ENCODE results near the gene GSDME.
"Not testable (repeated sequence)": the region's sequence is repeated elsewhere in the genome, so short reads cannot be mapped to it uniquely, and the experiment has no call there.

GSDME gene
- 0 to 2.4 (median 0.48) reads per million in 9 experiments for total RNA-seq

GRCh38 chr7:24757353-24758275 lies at the start of gene GSDME:
GSDME (minus strand) TSS chr7:24757464; CDS start chr7:24749774, 7,690 bp downstream.
- DNase-seq (peak in 2 of 3 experiments; percentile 6 to 8), ATAC-seq (replicated peaks) (peak; percentile 74)
- peaks cover 9 to 11% of the 10 kb centered on the region in 2 donors for H3K4me1 Mint-ChIP-seq (ENCODE audit: low read depth in 2 of 2)
- H3K4me3 Mint-ChIP-seq = peak within 1 kb of the TSS; percentile 87 to 88
- no peaks in the 10 kb centered on the region for H3K36me3 Mint-ChIP-seq (ENCODE audit: insufficient read depth)
- no peaks in the 10 kb centered on the region for H3K9me3 Mint-ChIP-seq
- peaks cover 73 to 81% of the 10 kb centered on the region in 2 donors for H3K27me3 Mint-ChIP-seq
- H3K27ac Mint-ChIP-seq = peak within 1 kb of the TSS in 1 of 2 donors; percentile 48

- DNase-seq = no peak
- H3K4me1 Mint-ChIP-seq (ENCODE audit: low read depth in 2 of 2) = peaks cover 0 to 4% of the 10 kb centered on the region in 2 donors
- no peak for ATAC-seq (replicated peaks)
- no peak overlapping the region for H3K4me3 Mint-ChIP-seq
- H3K27ac Mint-ChIP-seq = no peak overlapping the region
- peaks cover 55% of the 10 kb centered on the region for H3K36me3 Mint-ChIP-seq (ENCODE audit: insufficient read depth)
- H3K9me3 Mint-ChIP-seq = no peaks in the 10 kb centered on the region
- H3K27me3 Mint-ChIP-seq = no peaks in the 10 kb centered on the region
These were observed 45.0 kb upstream of the GSDME start for GRCh38 chr7:24802300-24802699.

GRCh38 chr7:24801883-24802282 lies 44.6 kb upstream of the GSDME start:
- Mint-ChIP-seq H3K36me3 (ENCODE audit: insufficient read depth) (peaks cover 55% of the 10 kb centered on the region), H3K27me3 (no peaks in the 10 kb centered on the region), H3K9me3 (no peaks in the 10 kb centered on the region), H3K27ac (no peak overlapping the region), H3K4me3 (no peak overlapping the region), H3K4me1 (ENCODE audit: low read depth in 2 of 2) (peaks cover 0 to 4% of the 10 kb centered on the region in 2 donors)
- no peak for ATAC-seq (replicated peaks)
- DNase-seq = no peak

- H3K36me3 Mint-ChIP-seq (ENCODE audit: insufficient read depth) = peaks cover 55% of the 10 kb centered on the region
- H3K27me3 Mint-ChIP-seq = no peaks in the 10 kb centered on the region
- H3K4me3 Mint-ChIP-seq = no peak overlapping the region
- H3K4me1 Mint-ChIP-seq (ENCODE audit: low read depth in 2 of 2) = peaks cover 0 to 5% of the 10 kb centered on the region in 2 donors
- no peak for ATAC-seq (replicated peaks)
- no peak overlapping the region for H3K27ac Mint-ChIP-seq
- no peaks in the 10 kb centered on the region for H3K9me3 Mint-ChIP-seq
- DNase-seq = no peak
These were observed 43.4 kb upstream of the GSDME start for GRCh38 chr7:24800667-24801066.

GRCh38 chr7:24800073-24800472 lies 42.8 kb upstream of the GSDME start:
- no peak for DNase-seq
- Mint-ChIP-seq H3K4me3 (no peak overlapping the region), H3K36me3 (ENCODE audit: insufficient read depth) (peaks cover 54% of the 10 kb centered on the region), H3K27ac (no peak overlapping the region), H3K4me1 (ENCODE audit: low read depth in 2 of 2) (peaks cover under 1 to 7% of the 10 kb centered on the region in 2 donors), H3K27me3 (no peaks in the 10 kb centered on the region), H3K9me3 (no peaks in the 10 kb centered on the region)
- no peak for ATAC-seq (replicated peaks)

- ATAC-seq (replicated peaks) = no peak
- Mint-ChIP-seq H3K4me3 (no peak overlapping the region), H3K4me1 (ENCODE audit: low read depth in 2 of 2) (peaks cover 6 to 10% of the 10 kb centered on the region in 2 donors), H3K36me3 (ENCODE audit: insufficient read depth) (peaks cover 48% of the 10 kb centered on the region), H3K9me3 (no peaks in the 10 kb centered on the region), H3K27ac (no peak overlapping the region), H3K27me3 (no peaks in the 10 kb centered on the region)
- DNase-seq = no peak
These were observed 42.2 kb upstream of the GSDME start for GRCh38 chr7:24799506-24799905.

- H3K4me3 Mint-ChIP-seq = no peak overlapping the region
- H3K27me3 Mint-ChIP-seq = no peaks in the 10 kb centered on the region
- H3K27ac Mint-ChIP-seq = peak overlapping the region in 1 of 2 donors; percentile 10
- no peak for ATAC-seq (replicated peaks)
- H3K36me3 Mint-ChIP-seq (ENCODE audit: insufficient read depth) = peaks cover 36% of the 10 kb centered on the region
- no peaks in the 10 kb centered on the region for H3K9me3 Mint-ChIP-seq
- no peak for DNase-seq
- peaks cover 14% of the 10 kb centered on the region in 2 donors for H3K4me1 Mint-ChIP-seq (ENCODE audit: low read depth in 2 of 2)
These were observed 41.0 kb upstream of the GSDME start for GRCh38 chr7:24798261-24798660.

- Mint-ChIP-seq H3K27ac (no peak overlapping the region), H3K4me1 (ENCODE audit: low read depth in 2 of 2) (peaks cover 14% of the 10 kb centered on the region in 2 donors), H3K36me3 (ENCODE audit: insufficient read depth) (peaks cover 26% of the 10 kb centered on the region), H3K27me3 (no peaks in the 10 kb centered on the region), H3K9me3 (no peaks in the 10 kb centered on the region), H3K4me3 (no peak overlapping the region)
- DNase-seq = no peak
- no peak for ATAC-seq (replicated peaks)
These were observed 40.0 kb upstream of the GSDME start for GRCh38 chr7:24797270-24797669.

- H3K36me3 Mint-ChIP-seq (ENCODE audit: insufficient read depth) = peaks cover 10% of the 10 kb centered on the region
- H3K9me3 Mint-ChIP-seq = no peaks in the 10 kb centered on the region
- no peak overlapping the region for H3K4me3 Mint-ChIP-seq
- peaks cover 11 to 14% of the 10 kb centered on the region in 2 donors for H3K4me1 Mint-ChIP-seq (ENCODE audit: low read depth in 2 of 2)
- no peak for ATAC-seq (replicated peaks)
- no peak for DNase-seq
- H3K27ac Mint-ChIP-seq = peak overlapping the region; percentile 18 to 70
- no peaks in the 10 kb centered on the region for H3K27me3 Mint-ChIP-seq
These were observed 38.1 kb upstream of the GSDME start for GRCh38 chr7:24795407-24795767.

- not testable (repeated sequence) for H3K4me3 Mint-ChIP-seq; H3K9me3 Mint-ChIP-seq; H3K36me3 Mint-ChIP-seq (ENCODE audit: insufficient read depth); DNase-seq; H3K27me3 Mint-ChIP-seq; ATAC-seq (replicated peaks)
- peak overlapping the region; percentile 1 to 70 for H3K27ac Mint-ChIP-seq
- H3K4me1 Mint-ChIP-seq (ENCODE audit: low read depth in 2 of 2) = peaks cover 11 to 14% of the 10 kb centered on the region in 2 donors
These were observed 37.6 kb upstream of the GSDME start for GRCh38 chr7:24794751-24795406.

GRCh38 chr7:24793982-24794648 lies 36.9 kb upstream of the GSDME start:
- H3K27ac Mint-ChIP-seq = peak overlapping the region; percentile 1 to 70
- no peak for ATAC-seq (replicated peaks)

GRCh38 chr7:24788961-24789576 lies 31.8 kb upstream of the GSDME start:
- ATAC-seq (replicated peaks) (no peak), DNase-seq (no peak)
- Mint-ChIP-seq H3K27me3 (no peaks in the 10 kb centered on the region), H3K4me1 (ENCODE audit: low read depth in 2 of 2) (peaks cover 3 to 6% of the 10 kb centered on the region in 2 donors), H3K36me3 (ENCODE audit: insufficient read depth) (no peaks in the 10 kb centered on the region), H3K4me3 (no peak overlapping the region), H3K9me3 (no peaks in the 10 kb centered on the region), H3K27ac (no peak overlapping the region)

More at GRCh38 chr7:24793982-24794648, 36.9 kb upstream of the GSDME start:
- Mint-ChIP-seq H3K4me1 (ENCODE audit: low read depth in 2 of 2) (peaks cover 11 to 14% of the 10 kb centered on the region in 2 donors), H3K9me3 (no peaks in the 10 kb centered on the region), H3K36me3 (ENCODE audit: insufficient read depth) (peaks cover 2% of the 10 kb centered on the region), H3K4me3 (no peak overlapping the region), H3K27me3 (no peaks in the 10 kb centered on the region)
- no peak for DNase-seq

GRCh38 chr7:24788075-24788474 lies 30.8 kb upstream of the GSDME start:
- no peaks in the 10 kb centered on the region for H3K27me3 Mint-ChIP-seq
- no peaks in the 10 kb centered on the region for H3K36me3 Mint-ChIP-seq (ENCODE audit: insufficient read depth)
- H3K4me3 Mint-ChIP-seq = no peak overlapping the region
- no peak for ATAC-seq (replicated peaks)
- H3K4me1 Mint-ChIP-seq (ENCODE audit: low read depth in 2 of 2) = peaks cover 2 to 3% of the 10 kb centered on the region in 2 donors
- no peaks in the 10 kb centered on the region for H3K9me3 Mint-ChIP-seq
- DNase-seq = no peak
- H3K27ac Mint-ChIP-seq = peak overlapping the region in 1 of 2 donors; percentile 77
